ENCODE results near the gene FAM107B.
A peak's percentile ranks its signal among the peaks of the same experiment; 100 is the strongest.
"Not testable (repeated sequence)": the region's sequence is repeated elsewhere in the genome, so short reads cannot be mapped to it uniquely, and the experiment has no call there.

The FAM107B gene

DNA sequence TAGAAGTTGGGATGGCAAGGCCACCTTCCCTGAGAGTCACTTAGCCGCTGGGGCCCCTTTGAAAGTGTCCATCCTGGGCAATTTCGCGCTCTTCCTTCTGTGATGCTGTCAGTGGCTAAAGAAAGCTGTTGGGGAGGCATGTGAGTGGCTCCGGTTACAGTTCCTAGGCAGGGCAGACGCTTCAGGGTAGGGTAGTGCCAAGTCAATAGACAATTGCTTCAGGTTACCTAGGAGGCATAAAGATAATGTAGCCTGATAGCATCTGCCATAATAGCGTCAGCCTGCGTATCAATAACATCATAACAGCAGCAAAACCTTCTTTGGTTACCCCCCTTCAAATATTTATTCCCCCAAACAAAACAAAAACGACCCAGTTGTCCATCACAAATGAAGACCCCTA is at the start of gene FAM107B:
FAM107B (minus strand) TSS at position 101 of the 400 bp plus-strand sequence. CDS start 234 bp downstream, outside the sequence.
- no peak for FAIRE-seq

DNA sequence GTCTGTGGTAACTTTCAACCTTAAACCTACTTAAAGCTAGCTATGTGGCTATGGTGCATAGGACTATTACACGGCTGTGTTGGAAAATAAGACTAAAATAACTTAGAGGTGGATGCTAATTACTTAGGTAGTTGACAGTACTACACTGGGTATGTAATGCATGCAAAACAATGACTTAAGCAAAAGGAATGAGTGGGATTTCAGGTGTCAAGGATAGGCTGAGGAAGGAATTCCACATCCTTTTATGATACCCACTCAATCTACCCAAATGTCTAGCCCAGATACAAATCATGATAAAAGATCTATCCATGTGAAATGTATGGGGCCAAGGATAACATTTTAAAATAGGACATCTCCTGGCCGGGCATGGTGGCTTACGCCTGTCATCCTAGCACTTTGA is 49.3 kb upstream of the FAM107B start:
- FAIRE-seq, result no peak

DNA sequence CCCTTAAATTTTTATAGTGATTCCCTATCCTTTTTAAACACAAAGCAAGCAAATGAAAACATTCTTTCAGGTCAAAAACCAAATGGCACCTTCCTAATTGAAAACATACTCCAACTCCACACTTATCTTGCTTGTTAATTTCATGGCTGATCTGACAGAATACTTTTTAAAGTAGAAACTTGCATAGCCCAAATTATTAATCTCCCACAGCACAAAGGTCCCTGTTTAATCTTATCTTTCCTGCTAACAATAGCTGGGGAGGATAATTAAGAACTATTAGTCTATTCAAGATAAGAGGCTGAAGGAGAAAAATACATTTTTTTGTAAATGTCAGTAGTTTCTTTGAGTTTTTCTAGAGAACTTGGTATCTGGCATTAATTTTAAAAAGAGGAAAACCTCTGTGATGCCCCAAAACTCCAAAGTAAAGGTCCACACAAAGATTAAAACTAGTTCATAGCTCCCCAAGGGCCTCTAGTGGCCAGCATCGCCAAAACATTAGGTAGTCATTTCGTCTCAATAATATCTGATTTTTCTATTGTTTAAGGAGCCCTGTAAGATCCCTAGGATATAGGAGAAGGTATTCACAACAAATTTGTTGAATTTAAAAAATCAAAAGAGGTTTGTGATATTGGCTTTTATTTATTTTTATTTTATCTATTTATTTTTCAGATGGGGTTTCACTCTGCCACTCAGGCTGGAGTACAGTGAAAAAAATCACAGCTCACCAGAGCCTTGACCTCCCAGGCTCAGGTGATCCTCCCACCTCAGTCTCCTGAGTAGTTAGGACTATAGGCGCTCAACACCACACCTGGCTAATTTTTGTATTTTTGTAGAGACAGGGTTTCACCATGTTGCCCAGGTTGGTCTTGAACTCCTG is 48.4 kb upstream of the FAM107B start:
- peak; percentile 98 for FAIRE-seq

DNA sequence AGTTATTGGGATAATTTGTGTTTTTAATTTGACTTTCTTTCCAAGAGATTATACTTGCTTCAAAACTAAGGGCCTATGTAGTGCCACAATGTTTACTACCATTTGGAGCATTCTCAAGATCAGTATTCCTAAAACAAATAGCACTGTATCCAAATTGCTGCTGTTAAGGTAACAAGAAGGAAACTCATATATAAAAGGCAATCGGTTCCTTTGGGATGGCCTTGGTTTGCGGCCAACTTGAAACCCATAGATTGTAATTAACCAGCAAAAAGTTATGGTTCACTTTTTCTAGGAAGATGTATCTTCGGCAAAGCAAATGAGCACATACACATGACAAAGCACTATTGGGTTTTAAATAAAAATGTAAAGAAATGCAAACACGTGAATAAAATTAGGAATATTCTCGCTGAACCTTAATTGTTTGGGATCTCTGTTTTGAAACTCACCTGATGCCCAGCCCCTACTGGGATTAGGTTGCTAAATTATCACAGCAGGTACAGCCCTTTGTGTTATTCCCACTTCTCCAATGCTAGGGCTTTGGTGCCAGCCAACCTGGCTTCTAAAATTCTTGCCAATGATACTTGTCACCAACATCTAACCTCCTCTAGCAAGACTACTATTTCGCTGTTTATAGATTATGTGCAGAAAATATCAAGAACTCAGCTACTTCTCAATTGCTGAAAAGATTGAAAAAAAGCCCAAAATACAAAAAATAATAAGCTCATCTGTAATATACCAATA is 47.1 kb upstream of the FAM107B start:
- no peak for FAIRE-seq

DNA sequence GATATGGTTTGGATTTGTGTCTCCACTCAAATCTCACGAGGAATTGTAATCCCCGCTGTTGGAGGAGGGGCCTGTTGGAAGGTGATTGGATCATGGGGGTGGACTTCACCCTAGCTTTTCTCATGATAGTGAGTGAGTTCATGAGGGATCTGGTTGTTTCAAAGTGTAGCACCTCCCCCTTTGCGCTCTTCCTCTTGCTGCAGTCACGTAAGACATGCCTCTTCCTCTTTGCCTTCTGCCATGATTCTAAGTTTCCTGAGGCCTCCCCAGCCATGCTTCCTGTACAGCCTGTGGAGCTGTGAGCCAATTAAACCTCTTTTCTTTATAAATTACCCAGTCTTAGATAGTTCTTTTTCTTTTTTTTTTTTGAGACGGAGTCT is 46.1 kb upstream of the FAM107B start:
- FAIRE-seq, result no peak

DNA sequence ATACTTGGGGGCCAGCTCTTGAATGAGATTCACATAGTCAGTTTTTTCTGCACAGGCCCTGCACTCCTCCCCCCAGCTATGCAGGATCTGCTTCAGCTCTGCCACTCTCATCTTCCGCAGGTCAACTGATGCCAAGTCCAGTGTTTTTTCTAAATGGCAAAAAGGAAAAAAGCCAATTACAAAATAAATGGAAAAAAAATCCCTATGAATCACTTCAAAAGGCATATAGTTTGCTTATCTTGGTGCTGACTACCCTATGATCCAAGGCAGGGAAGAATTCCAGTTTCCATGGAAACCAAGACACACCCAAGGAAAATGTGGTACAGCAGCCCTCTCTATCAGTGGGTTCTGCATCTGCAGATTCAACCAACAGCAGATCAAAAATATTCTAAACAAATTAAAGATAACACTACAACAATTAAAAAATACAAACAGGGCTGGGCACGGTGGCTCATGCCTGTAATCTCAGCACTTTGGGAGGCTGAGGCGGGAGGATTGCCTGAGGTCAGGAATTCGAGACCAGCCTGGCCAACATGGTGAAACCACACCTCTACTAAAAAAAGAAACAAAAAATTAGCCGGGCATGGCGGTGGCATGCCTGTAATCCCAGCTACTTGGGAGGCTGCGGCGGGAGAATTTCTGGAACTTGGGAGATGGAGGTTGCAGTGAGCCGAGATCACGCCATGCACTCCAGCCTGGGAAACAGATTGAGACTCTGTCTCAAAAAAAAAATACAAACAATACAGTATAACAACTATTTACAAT is 45.5 kb upstream of the FAM107B start:
- FAIRE-seq, result no peak

DNA sequence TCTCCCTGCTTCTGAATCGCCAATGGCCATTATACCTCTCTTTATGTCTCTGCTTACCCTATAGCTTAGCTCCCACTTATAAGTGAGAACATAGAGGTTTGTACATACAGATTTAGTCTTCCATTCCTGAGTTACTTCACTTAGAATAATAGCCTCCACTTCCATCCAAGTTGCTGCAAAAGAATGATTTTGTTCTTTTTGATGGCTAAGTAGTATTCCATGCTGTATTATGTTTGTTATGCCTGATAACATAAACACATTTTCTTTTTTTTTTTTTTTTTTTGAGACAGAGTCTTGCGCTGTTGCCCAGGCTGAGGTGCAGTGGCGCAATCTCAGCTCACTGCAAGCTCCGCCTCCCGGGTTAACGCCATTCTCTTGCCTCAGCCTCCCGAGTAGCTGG is 42.0 kb upstream of the FAM107B start:
- not testable (repeated sequence) for FAIRE-seq

DNA sequence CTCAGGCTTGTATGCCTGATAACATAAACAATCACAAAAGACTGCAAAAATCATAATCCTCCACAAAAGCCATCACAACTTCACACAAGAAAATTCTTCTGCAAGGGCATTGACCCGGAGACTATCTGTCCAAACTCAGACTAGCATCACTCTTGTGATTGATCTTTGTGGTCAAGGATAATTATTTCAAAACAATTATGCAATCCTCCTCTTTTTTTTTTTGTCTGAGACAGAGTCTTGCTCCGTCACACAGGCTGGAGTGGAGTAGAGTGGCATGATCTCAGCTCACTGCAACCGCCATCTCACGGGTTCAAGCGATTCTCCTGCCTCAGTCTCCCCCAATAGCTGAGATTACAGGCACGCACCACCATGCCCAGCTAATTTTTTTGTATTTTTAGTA is 41.0 kb upstream of the FAM107B start:
- no peak for FAIRE-seq

DNA sequence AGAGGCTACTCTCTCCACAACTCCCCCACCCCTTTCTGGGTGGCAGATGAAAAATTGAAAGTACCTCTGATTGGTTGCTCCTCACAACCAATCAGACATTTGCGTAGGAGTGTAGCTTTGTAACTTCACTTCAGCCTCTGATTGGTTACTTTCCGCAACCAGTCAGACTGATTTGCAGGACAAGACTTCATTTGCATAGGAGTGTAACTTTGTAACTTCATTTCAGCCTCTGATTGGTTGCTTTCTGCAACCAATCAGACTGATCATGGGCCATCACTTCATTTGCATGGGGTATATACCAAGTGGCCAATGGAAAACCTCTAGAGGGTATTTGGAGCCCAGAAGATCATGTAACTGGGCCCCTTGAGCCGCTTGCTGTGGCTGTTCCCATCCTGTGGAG is 37.6 kb upstream of the FAM107B start:
- FAIRE-seq, result no peak

DNA sequence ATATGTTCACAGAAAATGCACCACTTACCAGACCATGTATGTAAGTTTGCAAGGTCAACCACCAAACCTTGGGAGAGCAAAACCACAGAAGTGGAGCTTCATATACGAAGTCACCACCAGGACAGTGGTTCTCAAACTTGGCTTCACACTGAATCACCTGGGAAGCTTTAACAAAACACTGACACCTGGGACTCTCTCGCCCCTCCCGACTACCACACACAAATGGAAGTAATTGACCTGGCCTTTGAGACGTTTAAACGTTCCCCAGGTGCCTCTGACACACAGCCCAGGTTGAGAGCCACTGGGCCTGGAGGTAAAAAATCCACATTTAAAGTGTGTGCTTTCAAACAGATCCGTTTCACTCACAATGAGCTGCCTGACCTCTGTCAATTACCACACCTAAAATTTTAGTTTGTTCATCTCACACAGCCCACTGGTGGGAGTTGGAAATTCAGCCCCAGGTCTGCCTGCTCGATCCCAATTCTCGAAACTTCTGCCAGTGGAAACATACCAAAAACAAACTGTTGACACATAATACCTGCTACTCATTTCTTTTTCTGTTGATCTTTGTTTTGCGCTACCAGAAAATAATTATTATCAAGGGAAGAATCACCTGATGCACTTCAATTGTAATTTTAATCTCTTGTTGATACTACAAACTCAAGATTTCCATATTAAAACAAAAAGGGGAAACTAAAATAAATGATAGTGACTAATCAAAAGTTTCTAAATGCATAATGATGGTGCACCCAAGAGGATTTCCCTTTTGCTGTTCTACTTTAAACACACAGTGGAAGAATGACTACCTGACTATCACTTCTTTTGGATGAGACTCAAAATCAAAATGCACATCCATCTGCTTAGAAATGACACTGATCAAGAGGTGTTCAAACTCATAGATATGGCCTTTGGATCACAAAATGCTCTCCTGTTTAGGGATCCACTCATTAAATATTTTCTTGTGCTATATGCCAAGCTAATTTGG is 36.6 kb upstream of the FAM107B start:
- no peak for FAIRE-seq

DNA sequence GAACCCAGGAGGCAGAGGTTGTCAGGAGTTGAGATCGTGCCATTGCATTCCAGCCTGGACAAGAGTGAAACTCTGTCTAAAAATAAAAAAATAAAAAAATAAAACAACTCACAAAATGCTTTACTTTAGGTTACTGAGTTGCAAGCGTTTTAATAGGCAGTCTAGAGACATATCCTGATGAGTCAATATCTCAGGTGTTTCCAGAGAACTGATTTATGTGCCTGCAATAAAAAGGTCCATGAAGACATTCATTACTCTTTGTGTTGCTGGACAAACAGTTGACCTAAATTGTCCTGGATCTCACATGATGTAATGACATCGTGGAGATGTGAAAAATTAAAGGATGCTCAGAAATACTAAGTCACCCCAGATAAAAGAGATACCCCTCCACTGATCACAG is 31.6 kb upstream of the FAM107B start:
- no peak for FAIRE-seq

DNA sequence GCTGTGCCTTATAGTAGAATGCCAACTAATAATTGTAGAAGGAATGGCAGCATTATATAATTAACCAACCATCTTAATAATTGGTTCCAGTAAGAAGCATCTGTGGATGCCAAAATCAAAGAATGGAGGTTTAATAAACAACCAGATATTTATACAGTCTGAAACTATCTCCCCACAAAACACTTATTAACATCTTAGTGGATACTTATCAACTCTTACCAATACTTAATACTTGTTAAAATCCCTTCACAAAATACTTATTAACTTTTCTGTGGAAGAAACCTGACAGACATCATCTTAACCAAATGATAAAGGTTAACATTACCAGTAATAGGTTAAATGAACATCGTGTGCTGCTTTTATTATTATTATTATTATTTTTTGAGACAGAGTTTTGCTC is 29.1 kb upstream of the FAM107B start:
- FAIRE-seq, result no peak

DNA sequence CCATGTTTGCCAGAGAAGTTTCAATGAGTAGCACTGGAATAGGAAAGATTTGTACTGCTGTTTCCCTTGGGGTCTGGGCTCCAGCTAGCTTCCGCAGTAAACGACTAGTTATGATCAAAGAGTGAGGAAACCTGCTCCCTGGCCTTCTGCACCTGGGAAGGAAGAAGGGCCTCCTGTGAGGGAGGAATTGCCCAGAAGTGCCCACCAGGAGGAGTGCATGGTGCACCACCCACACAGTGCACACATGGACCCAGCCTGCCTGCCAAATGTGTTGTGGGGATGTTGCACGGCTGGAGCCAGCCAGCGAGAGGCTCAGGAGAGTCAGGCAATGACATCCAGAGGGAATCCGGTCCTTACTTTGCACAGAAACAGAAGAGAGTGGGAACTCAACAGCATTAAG is 27.0 kb upstream of the FAM107B start:
- no peak for FAIRE-seq

DNA sequence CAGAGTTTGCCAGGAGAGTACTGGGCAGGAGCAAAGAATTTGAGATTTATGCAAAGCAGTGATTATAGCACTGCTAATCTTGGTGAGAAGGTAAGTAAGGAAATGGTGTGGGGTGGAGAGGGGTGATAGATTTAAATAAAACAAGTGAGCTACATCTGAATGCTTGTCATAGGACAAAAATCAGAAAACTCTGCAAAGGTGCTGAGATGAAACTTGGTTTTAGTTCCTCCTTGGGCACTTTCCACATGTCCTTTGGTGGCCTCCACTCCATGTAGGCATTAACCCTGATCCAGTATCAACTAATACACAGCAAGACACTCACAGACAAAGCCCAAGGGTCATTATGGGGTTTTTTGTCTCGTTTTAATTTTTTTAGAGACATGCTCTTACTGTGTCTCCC is 25.7 kb upstream of the FAM107B start:
- FAIRE-seq, result no peak

DNA sequence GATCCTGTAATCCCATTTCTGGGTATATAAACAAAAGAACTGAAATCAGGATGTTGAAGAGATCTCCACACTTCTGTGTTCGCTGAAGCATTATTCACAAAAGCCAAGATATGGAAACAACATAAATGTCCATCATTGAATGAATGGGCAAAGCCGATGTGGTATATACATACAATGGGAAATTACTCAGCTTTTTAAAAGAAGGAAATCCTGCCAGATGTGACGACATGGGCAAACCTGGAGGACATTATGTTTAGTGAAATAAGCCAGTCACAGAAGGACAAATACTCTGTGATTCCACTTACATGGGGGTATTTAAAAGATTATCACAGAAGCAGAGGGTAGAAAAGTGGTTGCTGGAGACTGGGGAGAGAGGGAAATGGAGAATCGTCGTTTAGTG is 23.9 kb upstream of the FAM107B start:
- FAIRE-seq, result no peak

DNA sequence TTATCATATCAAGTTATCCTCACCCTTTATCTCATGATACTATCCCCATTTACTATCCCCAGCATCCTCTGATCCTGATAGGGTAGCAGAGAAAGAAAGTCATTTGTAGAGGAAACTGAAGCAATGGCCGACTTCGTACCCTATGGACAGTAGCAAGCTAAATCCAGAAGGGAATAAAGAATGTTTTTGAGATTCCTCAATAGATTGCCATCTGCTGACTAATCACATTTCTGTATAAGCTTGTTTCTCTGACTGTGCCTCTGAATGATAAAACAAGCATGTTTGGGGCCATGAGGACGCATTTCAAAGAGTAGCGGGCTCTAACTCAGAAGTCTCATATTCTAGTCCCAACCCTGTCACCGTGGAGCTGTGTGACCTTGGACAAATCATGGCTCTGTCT is 13.2 kb upstream of the FAM107B start:
- FAIRE-seq, result no peak

DNA sequence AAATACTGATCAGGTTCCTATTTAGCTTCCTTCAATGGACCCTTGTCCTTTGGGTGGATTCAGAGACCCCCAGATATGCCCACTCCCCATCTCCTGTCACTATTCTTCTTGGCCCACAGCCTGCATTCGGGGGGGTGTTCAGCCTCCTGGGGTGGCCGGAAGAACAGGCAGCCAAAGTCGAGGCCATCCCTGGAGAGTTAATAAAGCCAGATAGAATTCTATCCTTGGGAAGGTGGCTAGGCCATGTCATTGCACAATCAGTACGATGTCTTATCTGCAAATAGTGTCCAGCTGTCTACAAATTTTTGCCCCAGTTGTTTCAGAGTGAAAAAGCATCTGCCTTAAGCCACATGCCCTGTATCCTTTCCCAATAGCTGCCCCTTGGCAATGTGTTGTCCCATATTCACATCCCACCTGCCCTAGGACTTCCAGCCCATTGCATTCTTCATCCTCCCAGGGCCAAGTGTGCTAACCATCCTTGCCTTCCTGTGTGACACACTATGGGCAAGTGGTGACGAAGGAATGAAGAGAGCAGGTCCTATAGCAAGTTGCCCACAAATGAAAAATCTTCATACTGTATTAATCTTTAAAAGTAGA is 9.9 kb upstream of the FAM107B start:
- FAIRE-seq, result no peak

DNA sequence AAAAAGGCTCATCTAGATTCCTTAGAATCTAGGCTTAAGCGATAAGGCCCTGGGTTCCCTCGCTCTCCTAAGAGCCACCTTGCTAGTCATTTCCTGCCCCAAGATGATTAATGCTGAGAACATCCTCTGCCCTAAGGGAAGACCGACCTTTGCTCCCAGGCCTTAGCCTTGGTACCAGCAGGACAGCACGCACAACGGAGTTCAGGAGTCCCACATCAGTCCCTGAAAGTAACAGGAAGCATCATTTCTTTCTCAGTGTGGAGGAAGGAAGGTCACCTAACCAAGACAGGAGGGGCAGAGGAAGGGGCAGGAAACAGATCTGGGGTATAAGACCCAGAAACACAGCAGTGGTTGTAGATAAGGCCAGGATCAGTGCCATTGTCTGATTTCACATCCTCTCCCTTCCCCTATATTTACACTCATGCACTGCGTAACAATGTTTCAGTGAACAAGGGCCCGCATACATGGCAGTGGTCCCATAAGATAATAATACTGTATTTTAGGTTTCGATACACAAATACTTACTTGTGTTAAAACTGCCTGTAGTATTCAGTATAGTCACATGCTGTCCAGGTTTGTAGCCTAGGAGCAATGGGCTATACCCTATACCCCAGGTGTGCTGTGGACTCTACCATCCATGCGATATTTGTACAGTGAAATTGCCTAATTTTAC is 8.1 kb upstream of the FAM107B start:
- FAIRE-seq, result no peak

DNA sequence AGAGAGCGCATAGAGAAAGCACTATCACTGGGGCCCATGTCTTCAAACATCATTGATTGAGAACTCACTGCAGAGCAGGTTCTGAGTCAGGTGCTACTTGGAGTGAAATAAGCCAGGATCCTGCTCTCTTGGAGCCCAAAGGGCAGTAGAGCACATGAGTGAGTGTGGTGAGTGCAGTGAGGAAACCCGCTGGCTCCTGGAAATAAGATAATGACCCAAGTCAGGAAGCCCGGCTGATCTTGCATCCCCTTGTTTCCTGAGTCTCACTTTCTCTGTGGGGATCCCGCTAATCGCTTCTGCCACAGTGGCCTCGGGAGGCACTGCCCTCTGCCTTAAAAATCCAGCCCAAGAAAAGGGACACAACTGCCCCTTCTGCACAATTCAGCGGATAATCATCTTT is 7.1 kb upstream of the FAM107B start:
- no peak for FAIRE-seq

DNA sequence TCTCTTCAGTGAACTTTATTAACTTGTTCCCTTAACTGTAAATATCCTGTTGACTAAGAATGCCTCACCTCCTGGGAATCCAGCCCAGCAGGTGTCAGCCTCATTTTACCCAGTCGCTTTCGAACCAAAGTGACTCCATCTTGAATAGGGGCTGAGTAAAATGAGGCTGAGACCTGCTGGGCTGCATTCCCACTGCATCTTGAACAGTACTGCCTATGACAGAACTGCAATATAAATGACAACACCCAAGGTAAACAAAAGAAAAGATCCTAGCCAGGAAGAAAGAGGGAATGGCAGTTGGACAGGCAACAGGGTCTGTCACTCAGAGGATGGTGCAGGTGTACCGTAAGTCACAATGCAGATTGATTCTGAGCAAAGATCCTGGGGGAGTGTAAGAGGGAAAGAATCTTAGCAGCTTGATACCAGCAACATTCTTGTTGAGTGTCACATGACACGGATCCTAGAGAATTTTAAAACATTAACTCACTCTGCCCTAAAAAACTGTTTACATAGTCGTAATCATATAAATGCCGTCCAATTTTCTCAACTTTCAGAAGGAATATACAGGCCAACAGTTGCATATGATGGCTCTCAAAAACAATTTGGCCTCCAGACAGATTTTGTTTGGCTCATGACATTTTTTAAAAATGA is 4.4 kb upstream of the FAM107B start:
- FAIRE-seq, result no peak

DNA sequence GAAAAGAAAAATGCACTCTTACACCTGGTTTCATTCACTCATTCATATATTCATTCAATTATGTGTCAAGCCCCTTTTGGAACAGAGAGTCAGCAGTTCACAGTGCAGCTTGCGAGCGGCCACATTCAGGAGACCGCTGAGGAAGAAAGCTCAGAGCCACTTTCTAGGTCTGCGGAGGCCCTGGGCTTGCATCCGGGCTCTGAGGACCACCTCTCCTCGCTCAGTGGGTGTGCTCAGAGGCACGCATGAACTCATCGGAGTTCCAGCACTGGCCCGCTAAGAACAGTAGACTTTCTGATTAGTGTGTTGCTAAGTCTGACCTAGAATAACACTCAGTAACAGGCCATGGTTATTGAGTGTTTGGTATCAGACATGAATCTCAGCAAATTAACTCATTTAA is 1.8 kb upstream of the FAM107B start:
- FAIRE-seq, result no peak
